AG08395 (cell line): ENCODE results near the gene IL18.
"Not testable (repeated sequence)": the region's sequence is repeated elsewhere in the genome, so short reads cannot be mapped to it uniquely, and the experiment has no call there.

ENCODE experiments used
- DNase-seq: peaks from one replicate; pipeline ENCODE4 v3.0.0; 2012; ENCODE audit warnings: mixed read lengths, low spot score

Gene IL18

GRCh38 chr11:112163875-112164685 is at the start of gene IL18:
TSS of gene IL18 (minus strand) at chr11:112164094. CDS start at chr11:112155053, 9,041 bp downstream.
- no peak for DNase-seq

GRCh38 chr11:112212710-112213109 is 48.8 kb upstream of the IL18 start:
- no peak for DNase-seq

GRCh38 chr11:112212290-112212689 is 48.4 kb upstream of the IL18 start:
- DNase-seq = no peak

- DNase-seq = no peak
These were observed 47.6 kb upstream of the IL18 start for GRCh38 chr11:112211536-112211935.

- no peak for DNase-seq
These were observed 47.0 kb upstream of the IL18 start for GRCh38 chr11:112210890-112211289.

GRCh38 chr11:112206071-112206470 is 42.2 kb upstream of the IL18 start:
- DNase-seq = no peak

- no peak for DNase-seq
These were observed 36.4 kb upstream of the IL18 start for GRCh38 chr11:112200252-112200651.

- not testable (repeated sequence) for DNase-seq
These were observed 35.2 kb upstream of the IL18 start for GRCh38 chr11:112199101-112199500.

- DNase-seq = no peak
These were observed 32.7 kb upstream of the IL18 start for GRCh38 chr11:112196519-112197087.

- DNase-seq = no peak
These were observed 32.1 kb upstream of the IL18 start for GRCh38 chr11:112195951-112196351.

GRCh38 chr11:112195113-112195512 is 31.2 kb upstream of the IL18 start:
- not testable (repeated sequence) for DNase-seq

GRCh38 chr11:112186304-112186703 is 22.4 kb upstream of the IL18 start:
- no peak for DNase-seq

- no peak for DNase-seq
These were observed 22.0 kb upstream of the IL18 start for GRCh38 chr11:112185883-112186282.

GRCh38 chr11:112182867-112183266 is 19.0 kb upstream of the IL18 start:
- no peak for DNase-seq

GRCh38 chr11:112179601-112180000 is 15.7 kb upstream of the IL18 start:
- DNase-seq = no peak

- DNase-seq = no peak
These were observed 15.0 kb upstream of the IL18 start for GRCh38 chr11:112178936-112179335.

- no peak for DNase-seq
These were observed 14.5 kb upstream of the IL18 start for GRCh38 chr11:112178428-112178827.

- DNase-seq = no peak
These were observed 13.7 kb upstream of the IL18 start for GRCh38 chr11:112177589-112177988.

GRCh38 chr11:112176077-112176476 is 12.2 kb upstream of the IL18 start:
- DNase-seq = no peak

- no peak for DNase-seq
These were observed 11.7 kb upstream of the IL18 start for GRCh38 chr11:112175599-112175952.

GRCh38 chr11:112174789-112175598 is 11.1 kb upstream of the IL18 start, which contains the start of gene BCO2:
TSS of gene BCO2 (plus strand) at chr11:112175512. CDS start at chr11:112175602, 90 bp downstream.
- peak; percentile 76 for DNase-seq

- no peak for DNase-seq
These were observed 9.3 kb upstream of the IL18 start for GRCh38 chr11:112173152-112173551.
